ENCODE results near the gene PCSK5. TPM values are rescaled to one million over a fixed set of nuclear protein-coding genes. Genes with fewer than 3 reads are reported as not detected.

The PCSK5 gene
- polyA plus RNA-seq, 2 donors, result 4.2 to 6.1 TPM

- Histone ChIP-seq H3K4me1 (ENCODE audit: control insufficient read depth in 2 of 2, insufficient read depth in 2 of 2, low read length in 1 of 2) (no peaks in the 10 kb centered on the region), H3K36me3 (ENCODE audit: control insufficient read depth in 2 of 2, insufficient read depth in 2 of 2, low read length in 1 of 2) (no peaks in the 10 kb centered on the region), H3K9me3 (ENCODE audit: control insufficient read depth in 2 of 2, insufficient read depth in 1 of 2, low read depth in 1 of 2, low read length in 1 of 2) (no peaks in the 10 kb centered on the region), H3K27me3 (ENCODE audit: control insufficient read depth in 1 of 2, insufficient read depth in 2 of 2, low read length in 2 of 2) (no peaks in the 10 kb centered on the region), H3K27ac (ENCODE audit: low read depth in 2 of 2, low read length in 1 of 2) (no peak overlapping the region), H3K4me3 (ENCODE audit: low read depth in 1 of 2, low read length in 2 of 2) (no peak overlapping the region)
- 77 to 86% methylated on average over 5 of the region's 5 CpGs for WGBS, 2 donors
These were observed 112.6 kb downstream of the PCSK5 start for GRCh38 chr9:76003041-76003440.

GRCh38 chr9:76004526-76004925, 114.1 kb downstream of the PCSK5 start:
- no peaks in the 10 kb centered on the region for H3K4me1 ChIP-seq (ENCODE audit: control insufficient read depth in 2 of 2, insufficient read depth in 2 of 2, low read length in 1 of 2)
- no peaks in the 10 kb centered on the region for H3K9me3 ChIP-seq (ENCODE audit: control insufficient read depth in 2 of 2, insufficient read depth in 1 of 2, low read depth in 1 of 2, low read length in 1 of 2)
- H3K36me3 ChIP-seq (ENCODE audit: control insufficient read depth in 2 of 2, insufficient read depth in 2 of 2, low read length in 1 of 2), result no peaks in the 10 kb centered on the region
- no peaks in the 10 kb centered on the region for H3K27me3 ChIP-seq (ENCODE audit: control insufficient read depth in 1 of 2, insufficient read depth in 2 of 2, low read length in 2 of 2)
- no peak overlapping the region for H3K27ac ChIP-seq (ENCODE audit: low read depth in 2 of 2, low read length in 1 of 2)
- no peak overlapping the region for H3K4me3 ChIP-seq (ENCODE audit: low read depth in 1 of 2, low read length in 2 of 2)
- 61 to 66% methylated on average over 1 of the region's 1 CpG for WGBS, 2 donors

GRCh38 chr9:76007935-76008334, 117.5 kb downstream of the PCSK5 start:
- Histone ChIP-seq H3K27ac (ENCODE audit: low read depth in 2 of 2, low read length in 1 of 2) (no peak overlapping the region), H3K4me1 (ENCODE audit: control insufficient read depth in 2 of 2, insufficient read depth in 2 of 2, low read length in 1 of 2) (no peaks in the 10 kb centered on the region), H3K9me3 (ENCODE audit: control insufficient read depth in 2 of 2, insufficient read depth in 1 of 2, low read depth in 1 of 2, low read length in 1 of 2) (no peaks in the 10 kb centered on the region), H3K27me3 (ENCODE audit: control insufficient read depth in 1 of 2, insufficient read depth in 2 of 2, low read length in 2 of 2) (no peaks in the 10 kb centered on the region), H3K4me3 (ENCODE audit: low read depth in 1 of 2, low read length in 2 of 2) (no peak overlapping the region), H3K36me3 (ENCODE audit: control insufficient read depth in 2 of 2, insufficient read depth in 2 of 2, low read length in 1 of 2) (no peaks in the 10 kb centered on the region)
- 88 to 89% methylated on average over 3 of the region's 3 CpGs for WGBS, 2 donors

- 74 to 76% methylated on average over 2 of the region's 2 CpGs for WGBS, 2 donors
- no peak overlapping the region for H3K4me3 ChIP-seq (ENCODE audit: low read depth in 1 of 2, low read length in 2 of 2)
- H3K27ac ChIP-seq (ENCODE audit: low read depth in 2 of 2, low read length in 1 of 2), result no peak overlapping the region
- H3K27me3 ChIP-seq (ENCODE audit: control insufficient read depth in 1 of 2, insufficient read depth in 2 of 2, low read length in 2 of 2), result no peaks in the 10 kb centered on the region
- no peaks in the 10 kb centered on the region for H3K36me3 ChIP-seq (ENCODE audit: control insufficient read depth in 2 of 2, insufficient read depth in 2 of 2, low read length in 1 of 2)
- H3K9me3 ChIP-seq (ENCODE audit: control insufficient read depth in 2 of 2, insufficient read depth in 1 of 2, low read depth in 1 of 2, low read length in 1 of 2), result no peaks in the 10 kb centered on the region
- no peaks in the 10 kb centered on the region for H3K4me1 ChIP-seq (ENCODE audit: control insufficient read depth in 2 of 2, insufficient read depth in 2 of 2, low read length in 1 of 2)
These were observed 123.3 kb downstream of the PCSK5 start for GRCh38 chr9:76013809-76014208.

- Histone ChIP-seq H3K36me3 (ENCODE audit: control insufficient read depth in 2 of 2, insufficient read depth in 2 of 2, low read length in 1 of 2) (no peaks in the 10 kb centered on the region), H3K4me3 (ENCODE audit: low read depth in 1 of 2, low read length in 2 of 2) (no peak overlapping the region), H3K27me3 (ENCODE audit: control insufficient read depth in 1 of 2, insufficient read depth in 2 of 2, low read length in 2 of 2) (no peaks in the 10 kb centered on the region), H3K4me1 (ENCODE audit: control insufficient read depth in 2 of 2, insufficient read depth in 2 of 2, low read length in 1 of 2) (no peaks in the 10 kb centered on the region), H3K9me3 (ENCODE audit: control insufficient read depth in 2 of 2, insufficient read depth in 1 of 2, low read depth in 1 of 2, low read length in 1 of 2) (no peaks in the 10 kb centered on the region), H3K27ac (ENCODE audit: low read depth in 2 of 2, low read length in 1 of 2) (no peak overlapping the region)
- WGBS, 2 donors, result 85 to 87% methylated on average over 12 of the region's 12 CpGs
These were observed 127.8 kb downstream of the PCSK5 start for GRCh38 chr9:76018235-76018634.

- Histone ChIP-seq H3K4me3 (ENCODE audit: low read depth in 1 of 2, low read length in 2 of 2) (no peak overlapping the region), H3K36me3 (ENCODE audit: control insufficient read depth in 2 of 2, insufficient read depth in 2 of 2, low read length in 1 of 2) (no peaks in the 10 kb centered on the region), H3K4me1 (ENCODE audit: control insufficient read depth in 2 of 2, insufficient read depth in 2 of 2, low read length in 1 of 2) (no peaks in the 10 kb centered on the region), H3K27ac (ENCODE audit: low read depth in 2 of 2, low read length in 1 of 2) (no peak overlapping the region), H3K9me3 (ENCODE audit: control insufficient read depth in 2 of 2, insufficient read depth in 1 of 2, low read depth in 1 of 2, low read length in 1 of 2) (no peaks in the 10 kb centered on the region), H3K27me3 (ENCODE audit: control insufficient read depth in 1 of 2, insufficient read depth in 2 of 2, low read length in 2 of 2) (no peaks in the 10 kb centered on the region)
- 76 to 87% methylated on average over 2 of the region's 2 CpGs for WGBS, 2 donors
These were observed 128.3 kb downstream of the PCSK5 start for GRCh38 chr9:76018761-76019160.

GRCh38 chr9:76020652-76021051, 130.2 kb downstream of the PCSK5 start:
- 82 to 83% methylated on average over 10 of the region's 10 CpGs for WGBS, 2 donors
- Histone ChIP-seq H3K27ac (ENCODE audit: low read depth in 2 of 2, low read length in 1 of 2) (no peak overlapping the region), H3K36me3 (ENCODE audit: control insufficient read depth in 2 of 2, insufficient read depth in 2 of 2, low read length in 1 of 2) (no peaks in the 10 kb centered on the region), H3K9me3 (ENCODE audit: control insufficient read depth in 2 of 2, insufficient read depth in 1 of 2, low read depth in 1 of 2, low read length in 1 of 2) (no peaks in the 10 kb centered on the region), H3K4me1 (ENCODE audit: control insufficient read depth in 2 of 2, insufficient read depth in 2 of 2, low read length in 1 of 2) (no peaks in the 10 kb centered on the region), H3K4me3 (ENCODE audit: low read depth in 1 of 2, low read length in 2 of 2) (no peak overlapping the region), H3K27me3 (ENCODE audit: control insufficient read depth in 1 of 2, insufficient read depth in 2 of 2, low read length in 2 of 2) (no peaks in the 10 kb centered on the region)

GRCh38 chr9:76022317-76022716, 131.8 kb downstream of the PCSK5 start:
- H3K27me3 ChIP-seq (ENCODE audit: control insufficient read depth in 1 of 2, insufficient read depth in 2 of 2, low read length in 2 of 2), result no peaks in the 10 kb centered on the region
- H3K27ac ChIP-seq (ENCODE audit: low read depth in 2 of 2, low read length in 1 of 2), result no peak overlapping the region
- H3K9me3 ChIP-seq (ENCODE audit: control insufficient read depth in 2 of 2, insufficient read depth in 1 of 2, low read depth in 1 of 2, low read length in 1 of 2), result no peaks in the 10 kb centered on the region
- H3K36me3 ChIP-seq (ENCODE audit: control insufficient read depth in 2 of 2, insufficient read depth in 2 of 2, low read length in 1 of 2), result no peaks in the 10 kb centered on the region
- H3K4me3 ChIP-seq (ENCODE audit: low read depth in 1 of 2, low read length in 2 of 2), result no peak overlapping the region
- WGBS, 2 donors, result 84 to 87% methylated on average over 5 of the region's 5 CpGs
- no peaks in the 10 kb centered on the region for H3K4me1 ChIP-seq (ENCODE audit: control insufficient read depth in 2 of 2, insufficient read depth in 2 of 2, low read length in 1 of 2)

- Histone ChIP-seq H3K9me3 (ENCODE audit: control insufficient read depth in 2 of 2, insufficient read depth in 1 of 2, low read depth in 1 of 2, low read length in 1 of 2) (no peaks in the 10 kb centered on the region), H3K27ac (ENCODE audit: low read depth in 2 of 2, low read length in 1 of 2) (no peak overlapping the region), H3K4me3 (ENCODE audit: low read depth in 1 of 2, low read length in 2 of 2) (no peak overlapping the region), H3K4me1 (ENCODE audit: control insufficient read depth in 2 of 2, insufficient read depth in 2 of 2, low read length in 1 of 2) (no peaks in the 10 kb centered on the region), H3K36me3 (ENCODE audit: control insufficient read depth in 2 of 2, insufficient read depth in 2 of 2, low read length in 1 of 2) (no peaks in the 10 kb centered on the region), H3K27me3 (ENCODE audit: control insufficient read depth in 1 of 2, insufficient read depth in 2 of 2, low read length in 2 of 2) (no peaks in the 10 kb centered on the region)
- WGBS, 2 donors, result 71 to 76% methylated on average over 7 of the region's 7 CpGs
These were observed 133.3 kb downstream of the PCSK5 start for GRCh38 chr9:76023715-76024195.

GRCh38 chr9:76025286-76025685, 134.8 kb downstream of the PCSK5 start:
- no peaks in the 10 kb centered on the region for H3K9me3 ChIP-seq (ENCODE audit: control insufficient read depth in 2 of 2, insufficient read depth in 1 of 2, low read depth in 1 of 2, low read length in 1 of 2)
- no peak overlapping the region for H3K27ac ChIP-seq (ENCODE audit: low read depth in 2 of 2, low read length in 1 of 2)
- H3K36me3 ChIP-seq (ENCODE audit: control insufficient read depth in 2 of 2, insufficient read depth in 2 of 2, low read length in 1 of 2), result no peaks in the 10 kb centered on the region
- no peaks in the 10 kb centered on the region for H3K4me1 ChIP-seq (ENCODE audit: control insufficient read depth in 2 of 2, insufficient read depth in 2 of 2, low read length in 1 of 2)
- WGBS, 2 donors, result 86 to 87% methylated on average over 1 of the region's 1 CpG
- H3K4me3 ChIP-seq (ENCODE audit: low read depth in 1 of 2, low read length in 2 of 2), result no peak overlapping the region
- no peaks in the 10 kb centered on the region for H3K27me3 ChIP-seq (ENCODE audit: control insufficient read depth in 1 of 2, insufficient read depth in 2 of 2, low read length in 2 of 2)

Data from esophagus (tissue), 2 donors.